Suprapubic skin (tissue), 4 donors: Measurements from ENCODE around the gene HPCAL1. TPM values are rescaled to one million over a fixed set of nuclear protein-coding genes. Genes with fewer than 3 reads are reported as not detected.

Experiments used
- DNase-seq, 2 donors: peaks; one replicate each; pipeline ENCODE4 v3.0.0-alpha.2; 2019; ENCODE audit warnings: low spot score in 2 of 2
- H3K27ac ChIP-seq: fragments of 200-600 bp; sonication (generic); one replicate; pipeline ENCODE4 v1.5.1; 2019
- H3K27me3 ChIP-seq: fragments of 200-600 bp; sonication (generic); one replicate; pipeline ENCODE4 v1.5.1; 2019
- H3K36me3 ChIP-seq: fragments of 200-600 bp; sonication (generic); one replicate; pipeline ENCODE4 v1.5.1; 2019
- H3K4me1 ChIP-seq: fragments of 200-600 bp; sonication (generic); one replicate; pipeline ENCODE4 v1.5.1; 2019
- H3K4me3 ChIP-seq: fragments of 200-600 bp; sonication (generic); one replicate; pipeline ENCODE4 v1.5.1; 2019; ENCODE audit warnings: mild to moderate bottlenecking
- H3K9me3 ChIP-seq: fragments of 200-600 bp; sonication (generic); one replicate; pipeline ENCODE4 v1.5.1; 2019
- CTCF ChIP-seq, 2 donors: fragments of 200-600 bp in 1 of 2; fragments of 450-650 bp in 1 of 2; sonication (generic) in 1 of 2; IDR thresholded peaks; one replicate each; pipeline ENCODE4 v1.5.1; 2016 to 2019; ENCODE audit warnings: antibody characterized with exemption in 2 of 2, mild to moderate bottlenecking in 1 of 2, moderate library complexity in 1 of 2
- EP300 ChIP-seq: sonication (generic); formaldehyde crosslinking; IDR thresholded peaks from one replicate; pipeline ENCODE4 v1.6.1; 2017; ENCODE audit warnings: antibody characterized with exemption
- POLR2A ChIP-seq, 2 donors: fragments of 450-650 bp; IDR thresholded peaks; one replicate each; pipeline ENCODE4 v1.6.1; 2017; ENCODE audit warnings: antibody characterized with exemption in 2 of 2, mild to moderate bottlenecking in 2 of 2, moderate library complexity in 2 of 2
- POLR2AphosphoS5 ChIP-seq, 3 donors: sonication (generic); formaldehyde crosslinking; IDR thresholded peaks; one replicate each; pipeline ENCODE4 v1.6.1; 2017; ENCODE audit warnings: antibody characterized with exemption in 3 of 3
- WGBS: methylation state at CpG from one replicate; pipeline ENCODE4 v1.1.5; 2018; 5-methylcytosine and 5-hydroxymethylcytosine counted together
- total RNA-seq, 4 donors: library from RNA; depleted of rRNA; stranded (reverse); fragments of >200 nt; gene quantifications; one replicate each; pipeline ENCODE4 v1.1.0, GENCODE V29; 2016

HPCAL1 gene
- total RNA-seq, 4 donors from 2014 or later: 27.7 to 40.7 (median 35.3) TPM

GRCh38 chr2:10330700-10331026 is 28.0 kb downstream of the HPCAL1 start:
- no peaks in the 10 kb centered on the region for H3K9me3 ChIP-seq
- H3K27ac ChIP-seq: no peak overlapping the region
- H3K4me1 ChIP-seq: peaks cover 39% of the 10 kb centered on the region
- H3K36me3 ChIP-seq: no peaks in the 10 kb centered on the region
- TF ChIP-seq POLR2A (IDR thresholded peaks at IDR 0.05) (no peak), CTCF (IDR thresholded peaks at IDR 0.05) (no peak), EP300 (no peak), POLR2AphosphoS5 (IDR thresholded peaks at IDR 0.05) (no peak)
- no peaks in the 10 kb centered on the region for H3K27me3 ChIP-seq
- WGBS: 62% methylated on average over 7 of the region's 9 CpGs
- DNase-seq: no peak
- H3K4me3 ChIP-seq: peak overlapping the region; percentile 29

DNA sequence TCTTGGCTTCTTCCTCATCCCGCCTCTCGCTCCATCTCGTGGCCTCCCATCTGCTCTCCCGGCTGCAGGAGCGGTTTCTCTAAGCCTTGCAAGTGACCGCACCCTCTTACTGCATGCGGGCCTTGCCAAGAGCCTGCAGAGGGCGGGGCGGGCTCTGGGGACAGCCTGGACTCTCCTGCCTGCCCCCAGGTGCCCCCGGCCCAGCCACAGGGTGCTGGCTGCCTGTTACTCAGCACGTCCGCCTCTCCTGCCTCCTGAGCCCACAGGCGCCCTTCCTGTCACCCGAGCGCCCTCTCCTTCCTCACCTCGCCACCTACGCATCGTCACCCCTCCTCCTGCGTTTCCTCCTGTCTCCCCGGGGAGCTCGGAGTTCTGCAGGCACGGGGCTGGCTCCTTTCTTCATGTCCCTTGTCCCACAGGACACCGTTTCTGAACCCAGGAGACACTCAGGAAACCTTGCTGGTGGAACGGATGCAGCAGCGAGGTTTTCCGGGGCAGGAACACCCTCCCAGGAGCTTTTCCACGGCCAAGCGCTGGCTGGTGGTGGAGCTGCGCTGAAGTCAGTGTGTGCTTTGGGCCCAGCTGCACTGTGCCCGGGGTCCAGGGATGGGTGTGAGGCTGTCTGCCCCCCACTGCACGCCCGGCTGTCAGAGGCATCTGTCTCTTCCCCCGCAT is 28.5 kb downstream of the HPCAL1 start:
- peaks cover 39% of the 10 kb centered on the region for H3K4me1 ChIP-seq
- H3K27ac ChIP-seq: no peak overlapping the region
- no peaks in the 10 kb centered on the region for H3K36me3 ChIP-seq
- H3K27me3 ChIP-seq: no peaks in the 10 kb centered on the region
- WGBS: 50% methylated on average over 32 of the region's 33 CpGs
- H3K9me3 ChIP-seq: no peaks in the 10 kb centered on the region
- H3K4me3 ChIP-seq: peak overlapping the region; percentile 29
- DNase-seq: peak in 1 of 2 donors; percentile 70
- TF ChIP-seq POLR2A (IDR thresholded peaks at IDR 0.05): no peak
- no peak for TF ChIP-seq POLR2AphosphoS5 (IDR thresholded peaks at IDR 0.05)
- TF ChIP-seq CTCF (IDR thresholded peaks at IDR 0.05): no peak
- no peak for TF ChIP-seq EP300

GRCh38 chr2:10331702-10332401 is 29.1 kb downstream of the HPCAL1 start:
- Histone ChIP-seq H3K27me3 (no peaks in the 10 kb centered on the region), H3K4me3 (peak overlapping the region; percentile 29), H3K36me3 (no peaks in the 10 kb centered on the region), H3K9me3 (no peaks in the 10 kb centered on the region), H3K4me1 (peaks cover 39% of the 10 kb centered on the region), H3K27ac (no peak overlapping the region)
- TF ChIP-seq POLR2AphosphoS5 (IDR thresholded peaks at IDR 0.05): no peak
- no peak for TF ChIP-seq CTCF (IDR thresholded peaks at IDR 0.05)
- no peak for TF ChIP-seq POLR2A (IDR thresholded peaks at IDR 0.05)
- no peak for TF ChIP-seq EP300
- DNase-seq: no peak
- 76% methylated on average over 10 of the region's 11 CpGs for WGBS

DNA sequence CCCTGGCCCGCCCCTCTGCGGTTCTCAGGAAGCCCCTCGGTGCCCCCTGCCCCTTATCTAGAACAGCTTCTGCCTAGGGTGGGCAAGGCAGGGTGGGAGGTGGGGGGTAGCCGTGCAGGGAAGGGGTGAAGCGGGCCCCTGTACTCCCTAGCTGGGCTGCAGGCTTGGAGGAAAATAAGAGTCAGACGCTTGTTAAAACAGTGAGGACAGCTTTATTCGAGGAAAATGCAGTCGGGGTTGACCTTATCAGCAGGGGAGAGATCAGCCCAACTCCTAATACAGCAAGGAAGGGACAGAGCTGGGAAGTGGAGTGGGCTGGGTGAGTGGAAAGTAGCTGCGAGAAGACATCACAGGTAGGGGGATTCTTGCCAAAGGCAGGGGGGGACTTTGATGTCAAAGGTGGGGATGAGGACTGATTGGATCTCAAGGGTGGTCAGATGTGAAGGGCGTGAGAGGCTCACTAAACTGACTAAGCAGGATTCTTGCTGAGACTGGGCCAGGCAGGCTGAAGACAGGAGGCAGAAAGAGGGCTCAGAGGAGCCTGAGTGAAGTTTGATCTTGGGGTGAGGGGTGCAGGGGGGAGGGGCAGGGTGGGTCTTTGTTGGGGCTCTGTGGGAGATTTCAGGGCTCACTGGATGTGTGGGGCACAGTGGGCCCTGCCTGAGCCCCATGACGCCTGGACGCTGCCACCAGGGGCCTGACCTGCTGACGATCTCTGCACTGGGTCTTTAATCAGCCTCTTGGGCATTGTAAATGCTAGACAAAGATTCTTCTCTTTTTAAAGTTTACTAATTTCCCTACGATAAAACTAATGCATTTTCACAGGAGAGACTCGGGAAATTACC is 29.9 kb downstream of the HPCAL1 start:
- no peak for DNase-seq
- H3K27ac ChIP-seq: no peak overlapping the region
- no peaks in the 10 kb centered on the region for H3K36me3 ChIP-seq
- WGBS: 74% methylated on average over 15 of the region's 15 CpGs
- H3K4me3 ChIP-seq: no peak overlapping the region
- no peak for TF ChIP-seq EP300
- no peak for TF ChIP-seq CTCF (IDR thresholded peaks at IDR 0.05)
- no peak for TF ChIP-seq POLR2A (IDR thresholded peaks at IDR 0.05)
- peaks cover 39% of the 10 kb centered on the region for H3K4me1 ChIP-seq
- H3K27me3 ChIP-seq: no peaks in the 10 kb centered on the region
- no peaks in the 10 kb centered on the region for H3K9me3 ChIP-seq

DNA sequence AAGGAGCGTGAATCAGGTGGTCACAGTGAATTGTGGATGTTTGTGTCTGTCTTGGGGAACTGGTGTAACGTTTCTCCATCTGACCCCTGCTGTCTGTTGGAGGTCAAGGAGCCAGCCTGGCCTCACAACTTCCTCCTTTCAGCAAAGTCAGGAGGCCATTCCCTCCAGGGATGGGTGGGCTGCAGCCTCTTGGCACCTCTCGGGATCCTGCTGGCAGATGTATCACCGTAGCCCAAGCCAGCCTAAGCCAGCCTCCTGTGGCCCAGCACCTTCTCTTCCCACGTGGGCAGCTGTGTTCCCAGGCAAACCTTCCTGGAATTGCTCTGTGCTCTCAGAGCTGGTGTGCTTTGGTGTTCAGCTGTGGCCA is 30.5 kb downstream of the HPCAL1 start:
- TF ChIP-seq POLR2A (IDR thresholded peaks at IDR 0.05) (no peak), POLR2AphosphoS5 (IDR thresholded peaks at IDR 0.05) (no peak), CTCF (IDR thresholded peaks at IDR 0.05) (no peak), EP300 (no peak)
- H3K9me3 ChIP-seq: no peaks in the 10 kb centered on the region
- no peaks in the 10 kb centered on the region for H3K27me3 ChIP-seq
- no peak overlapping the region for H3K27ac ChIP-seq
- peaks cover 39% of the 10 kb centered on the region for H3K4me1 ChIP-seq
- H3K4me3 ChIP-seq: no peak overlapping the region
- H3K36me3 ChIP-seq: no peaks in the 10 kb centered on the region
- WGBS: 59% methylated on average over 5 of the region's 5 CpGs
- DNase-seq: no peak
